SK-N-SH treated with all-trans-retinoic acid at 6 μM for 48 hours (cell line): ENCODE results near the gene NXPH1.

Experiments
- ATAC-seq: fragments of 200-7000 bp; cut with Tn5 transposase; 3 replicates; pipeline ENCODE4 v1.9.1; 2020; ENCODE audit warnings: mild to moderate bottlenecking, moderate library complexity
- ARNTL ChIP-seq: fragments of 450-650 bp; formaldehyde crosslinking; IDR thresholded peaks from 2 replicates; pipeline ENCODE4 v1.5.0; 2020; ENCODE audit warnings: low read depth, mild to moderate bottlenecking, moderate library complexity, borderline replicate concordance
- BACH2 ChIP-seq: fragments of 250-450 bp; sonication (Bioruptor Pico); IDR thresholded peaks from 2 replicates; pipeline ENCODE4 v1.9.0; 2021; ENCODE audit warnings: mild to moderate bottlenecking, borderline replicate concordance
- GLIS3 ChIP-seq: fragments of 250-450 bp; sonication (Bioruptor Pico); IDR thresholded peaks from 2 replicates; pipeline ENCODE4 v1.5.0; 2020; ENCODE audit warnings: mild to moderate bottlenecking, moderate library complexity
- ISL1 ChIP-seq: fragments of 250-450 bp; sonication (Bioruptor Pico); IDR thresholded peaks from 2 replicates; pipeline ENCODE4 v2.1.2; 2022; ENCODE audit warnings: mild to moderate bottlenecking, moderate library complexity
- RARB ChIP-seq: fragments of 250-450 bp; sonication (Bioruptor Pico); IDR thresholded peaks from 2 replicates; pipeline ENCODE4 v1.8.0; 2021; ENCODE audit warnings: mild to moderate bottlenecking, moderate library complexity
- SNAI2 ChIP-seq: fragments of 250-450 bp; sonication (Bioruptor Pico); IDR thresholded peaks from 2 replicates; pipeline ENCODE4 v1.5.0; 2020; ENCODE audit warnings: mild to moderate bottlenecking, moderate library complexity
- TCF4 ChIP-seq: fragments of 250-450 bp; sonication (Bioruptor Pico); IDR thresholded peaks from 2 replicates; pipeline ENCODE4 v1.8.0; 2021; ENCODE audit warnings: mild to moderate bottlenecking, moderate library complexity, borderline replicate concordance
- TOX ChIP-seq: fragments of 250-450 bp; sonication (Bioruptor Pico); IDR thresholded peaks from 2 replicates; pipeline ENCODE4 v1.8.0; 2021; ENCODE audit warnings: mild to moderate bottlenecking, moderate library complexity, borderline replicate concordance
- ZC3H10 ChIP-seq: fragments of 250-450 bp; sonication (Bioruptor Pico); IDR thresholded peaks from 2 replicates; pipeline ENCODE4 v1.5.1; 2021; ENCODE audit warnings: mild to moderate bottlenecking, moderate library complexity
- ZFP3 ChIP-seq: fragments of 250-450 bp; sonication (Bioruptor Pico); IDR thresholded peaks from 2 replicates; pipeline ENCODE4 v1.5.0; 2020; ENCODE audit warnings: mild to moderate bottlenecking, moderate library complexity
- ZFP30 ChIP-seq: fragments of 450-650 bp; formaldehyde crosslinking; IDR thresholded peaks from 2 replicates; pipeline ENCODE4 v1.5.0; 2022; ENCODE audit warnings: mild to moderate bottlenecking, moderate library complexity
- ZNF70 ChIP-seq: fragments of 450-650 bp; formaldehyde crosslinking; IDR thresholded peaks from 2 replicates; pipeline ENCODE4 v1.5.0; 2020; ENCODE audit warnings: mild to moderate bottlenecking, moderate library complexity
- ZNF8 ChIP-seq: fragments of 450-650 bp; formaldehyde crosslinking; IDR thresholded peaks from 2 replicates; pipeline ENCODE4 v1.5.0; 2020; ENCODE audit warnings: mild to moderate bottlenecking, moderate library complexity
- TF ChIP-seq, protein P1 (sequence below): fragments of 250-450 bp; sonication (Bioruptor Pico); IDR thresholded peaks from 2 replicates; pipeline ENCODE4 v1.5.1; 2021; ENCODE audit warnings: mild to moderate bottlenecking, moderate library complexity
- TF ChIP-seq, protein P2 (sequence below): fragments of 250-450 bp; sonication (Bioruptor Pico); IDR thresholded peaks from 2 replicates; pipeline ENCODE4 v1.5.0; 2020; ENCODE audit warnings: mild to moderate bottlenecking, moderate library complexity
- TF ChIP-seq, protein P3 (sequence below): fragments of 250-450 bp; sonication (Bioruptor Pico); IDR thresholded peaks from 2 replicates; pipeline ENCODE4 v1.5.1; 2020; ENCODE audit warnings: low read depth, mild to moderate bottlenecking, moderate library complexity
- TF ChIP-seq, protein P4 (sequence below): fragments of 250-450 bp; sonication (Bioruptor Pico); IDR thresholded peaks from 2 replicates; pipeline ENCODE4 v1.8.0; 2021; ENCODE audit warnings: low read depth, mild to moderate bottlenecking, moderate library complexity, borderline replicate concordance

NXPH1 gene

DNA sequence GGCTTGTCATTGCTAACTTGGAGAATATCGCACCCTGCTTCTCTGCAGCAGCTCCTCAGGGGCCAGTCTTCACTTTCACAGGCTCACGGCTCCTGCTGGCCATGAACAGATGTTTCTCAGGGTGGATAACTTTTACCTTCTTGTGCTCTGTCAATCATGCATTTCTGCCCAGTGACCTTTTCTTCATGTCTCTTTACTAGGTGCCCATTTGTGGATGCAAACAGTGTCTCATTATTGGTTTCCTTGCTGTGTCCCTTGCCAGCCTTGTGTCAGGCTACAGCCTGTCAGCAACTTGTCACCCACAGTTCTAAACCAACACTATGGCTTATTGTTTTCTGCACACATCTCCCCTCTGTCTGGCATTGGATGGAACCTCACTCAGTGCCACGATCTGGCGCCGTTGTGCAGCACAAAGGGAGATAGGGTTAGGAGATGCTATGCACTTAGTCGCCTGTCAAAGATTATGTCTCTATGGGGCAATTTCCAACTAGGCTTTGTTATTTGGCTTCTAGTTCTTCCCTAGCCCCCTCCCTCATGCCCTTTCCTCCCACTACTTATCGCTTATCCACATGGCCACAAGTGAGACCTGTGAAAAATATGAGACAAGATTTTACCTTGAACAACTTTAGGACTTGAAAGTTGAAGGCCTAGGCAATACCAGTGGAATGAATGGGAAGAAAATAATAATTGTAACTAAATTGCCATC, 45.7 kb upstream of the NXPH1 start (continued):
- TF ChIP-seq, protein P1, sequence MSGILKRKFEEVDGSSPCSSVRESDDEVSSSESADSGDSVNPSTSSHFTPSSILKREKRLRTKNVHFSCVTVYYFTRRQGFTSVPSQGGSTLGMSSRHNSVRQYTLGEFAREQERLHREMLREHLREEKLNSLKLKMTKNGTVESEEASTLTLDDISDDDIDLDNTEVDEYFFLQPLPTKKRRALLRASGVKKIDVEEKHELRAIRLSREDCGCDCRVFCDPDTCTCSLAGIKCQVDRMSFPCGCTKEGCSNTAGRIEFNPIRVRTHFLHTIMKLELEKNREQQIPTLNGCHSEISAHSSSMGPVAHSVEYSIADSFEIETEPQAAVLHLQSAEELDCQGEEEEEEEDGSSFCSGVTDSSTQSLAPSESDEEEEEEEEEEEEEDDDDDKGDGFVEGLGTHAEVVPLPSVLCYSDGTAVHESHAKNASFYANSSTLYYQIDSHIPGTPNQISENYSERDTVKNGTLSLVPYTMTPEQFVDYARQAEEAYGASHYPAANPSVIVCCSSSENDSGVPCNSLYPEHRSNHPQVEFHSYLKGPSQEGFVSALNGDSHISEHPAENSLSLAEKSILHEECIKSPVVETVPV, result no peak

DNA sequence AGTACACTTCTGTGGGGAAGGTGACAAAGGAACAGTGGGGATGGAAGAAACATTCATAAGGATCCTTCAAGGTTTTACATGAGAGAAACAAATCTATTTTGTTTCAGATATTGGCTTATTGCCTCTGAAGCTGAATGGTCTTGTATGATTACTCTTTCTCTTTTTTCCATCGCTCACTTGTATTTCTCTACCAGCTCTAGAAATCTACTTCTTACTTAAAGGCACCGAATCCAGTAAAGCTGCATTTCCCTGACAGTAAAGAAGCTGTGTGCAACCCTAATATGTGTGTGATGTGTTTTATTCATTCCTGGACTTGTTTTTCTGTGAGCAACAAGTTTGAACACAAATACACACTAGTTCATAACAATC, 45.2 kb upstream of the NXPH1 start:
- ATAC-seq, result no peak
- no peak for TF ChIP-seq TCF4
- no peak for TF ChIP-seq TOX (CRISPR knock-in tag)
- no peak for TF ChIP-seq RARB (CRISPR knock-in tag)
- no peak for TF ChIP-seq ZC3H10 (CRISPR knock-in tag)
- TF ChIP-seq SNAI2 (CRISPR knock-in tag), result no peak
- TF ChIP-seq ZNF70, result no peak

DNA sequence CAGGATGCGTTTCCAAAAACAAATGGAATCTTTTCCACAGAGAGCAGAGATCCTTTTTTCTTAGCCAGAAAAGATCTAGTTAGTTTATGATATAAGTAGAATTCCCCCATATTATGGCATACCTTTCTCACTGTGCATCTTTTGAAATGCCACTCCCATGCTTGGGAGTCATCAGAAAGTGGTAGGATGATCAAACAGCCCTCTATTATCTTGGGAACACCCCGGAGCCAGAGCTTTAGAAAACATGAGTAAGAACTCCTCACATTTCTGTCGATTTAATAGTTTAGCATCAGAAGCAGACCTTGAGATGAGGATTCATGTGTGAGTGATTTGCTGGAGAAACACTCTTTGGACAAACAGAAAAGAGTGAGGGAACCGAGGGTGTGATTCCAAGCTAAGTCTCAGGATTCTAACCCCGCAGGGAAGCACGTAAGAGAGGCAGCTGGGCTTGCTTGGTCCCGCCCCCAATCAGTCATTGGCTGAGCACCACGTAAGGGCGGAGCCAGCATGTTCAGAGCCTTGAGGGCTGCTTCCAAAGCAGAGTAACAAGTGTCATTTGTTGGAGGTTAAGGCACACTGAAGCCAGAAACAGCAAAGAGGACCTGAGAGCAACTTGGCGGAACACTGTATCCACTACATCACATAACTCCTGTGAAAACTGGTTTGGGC, 43.7 kb upstream of the NXPH1 start:
- ATAC-seq, result no peak
- TF ChIP-seq ARNTL (no peak), ZFP30 (no peak), ZFP3 (CRISPR knock-in tag) (no peak), GLIS3 (no peak), ISL1 (CRISPR knock-in tag) (no peak), RARB (CRISPR knock-in tag) (no peak), ZNF8 (no peak), ZNF70 (no peak), TCF4 (no peak), TOX (CRISPR knock-in tag) (no peak), BACH2 (no peak)
- TF ChIP-seq, protein P2, sequence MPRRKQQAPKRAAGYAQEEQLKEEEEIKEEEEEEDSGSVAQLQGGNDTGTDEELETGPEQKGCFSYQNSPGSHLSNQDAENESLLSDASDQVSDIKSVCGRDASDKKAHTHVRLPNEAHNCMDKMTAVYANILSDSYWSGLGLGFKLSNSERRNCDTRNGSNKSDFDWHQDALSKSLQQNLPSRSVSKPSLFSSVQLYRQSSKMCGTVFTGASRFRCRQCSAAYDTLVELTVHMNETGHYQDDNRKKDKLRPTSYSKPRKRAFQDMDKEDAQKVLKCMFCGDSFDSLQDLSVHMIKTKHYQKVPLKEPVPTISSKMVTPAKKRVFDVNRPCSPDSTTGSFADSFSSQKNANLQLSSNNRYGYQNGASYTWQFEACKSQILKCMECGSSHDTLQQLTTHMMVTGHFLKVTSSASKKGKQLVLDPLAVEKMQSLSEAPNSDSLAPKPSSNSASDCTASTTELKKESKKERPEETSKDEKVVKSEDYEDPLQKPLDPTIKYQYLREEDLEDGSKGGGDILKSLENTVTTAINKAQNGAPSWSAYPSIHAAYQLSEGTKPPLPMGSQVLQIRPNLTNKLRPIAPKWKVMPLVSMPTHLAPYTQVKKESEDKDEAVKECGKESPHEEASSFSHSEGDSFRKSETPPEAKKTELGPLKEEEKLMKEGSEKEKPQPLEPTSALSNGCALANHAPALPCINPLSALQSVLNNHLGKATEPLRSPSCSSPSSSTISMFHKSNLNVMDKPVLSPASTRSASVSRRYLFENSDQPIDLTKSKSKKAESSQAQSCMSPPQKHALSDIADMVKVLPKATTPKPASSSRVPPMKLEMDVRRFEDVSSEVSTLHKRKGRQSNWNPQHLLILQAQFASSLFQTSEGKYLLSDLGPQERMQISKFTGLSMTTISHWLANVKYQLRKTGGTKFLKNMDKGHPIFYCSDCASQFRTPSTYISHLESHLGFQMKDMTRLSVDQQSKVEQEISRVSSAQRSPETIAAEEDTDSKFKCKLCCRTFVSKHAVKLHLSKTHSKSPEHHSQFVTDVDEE (CRISPR knock-in tag), result no peak
- TF ChIP-seq, protein P3, sequence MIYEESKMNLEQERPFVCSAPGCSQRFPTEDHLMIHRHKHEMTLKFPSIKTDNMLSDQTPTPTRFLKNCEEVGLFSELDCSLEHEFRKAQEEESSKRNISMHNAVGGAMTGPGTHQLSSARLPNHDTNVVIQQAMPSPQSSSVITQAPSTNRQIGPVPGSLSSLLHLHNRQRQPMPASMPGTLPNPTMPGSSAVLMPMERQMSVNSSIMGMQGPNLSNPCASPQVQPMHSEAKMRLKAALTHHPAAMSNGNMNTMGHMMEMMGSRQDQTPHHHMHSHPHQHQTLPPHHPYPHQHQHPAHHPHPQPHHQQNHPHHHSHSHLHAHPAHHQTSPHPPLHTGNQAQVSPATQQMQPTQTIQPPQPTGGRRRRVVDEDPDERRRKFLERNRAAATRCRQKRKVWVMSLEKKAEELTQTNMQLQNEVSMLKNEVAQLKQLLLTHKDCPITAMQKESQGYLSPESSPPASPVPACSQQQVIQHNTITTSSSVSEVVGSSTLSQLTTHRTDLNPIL (CRISPR knock-in tag), result no peak
- TF ChIP-seq, protein P1, result no peak
- TF ChIP-seq, protein P4, sequence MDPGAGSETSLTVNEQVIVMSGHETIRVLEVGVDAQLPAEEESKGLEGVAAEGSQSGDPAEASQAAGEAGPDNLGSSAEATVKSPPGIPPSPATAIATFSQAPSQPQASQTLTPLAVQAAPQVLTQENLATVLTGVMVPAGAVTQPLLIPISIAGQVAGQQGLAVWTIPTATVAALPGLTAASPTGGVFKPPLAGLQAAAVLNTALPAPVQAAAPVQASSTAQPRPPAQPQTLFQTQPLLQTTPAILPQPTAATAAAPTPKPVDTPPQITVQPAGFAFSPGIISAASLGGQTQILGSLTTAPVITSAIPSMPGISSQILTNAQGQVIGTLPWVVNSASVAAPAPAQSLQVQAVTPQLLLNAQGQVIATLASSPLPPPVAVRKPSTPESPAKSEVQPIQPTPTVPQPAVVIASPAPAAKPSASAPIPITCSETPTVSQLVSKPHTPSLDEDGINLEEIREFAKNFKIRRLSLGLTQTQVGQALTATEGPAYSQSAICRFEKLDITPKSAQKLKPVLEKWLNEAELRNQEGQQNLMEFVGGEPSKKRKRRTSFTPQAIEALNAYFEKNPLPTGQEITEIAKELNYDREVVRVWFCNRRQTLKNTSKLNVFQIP (CRISPR knock-in tag), result no peak

DNA sequence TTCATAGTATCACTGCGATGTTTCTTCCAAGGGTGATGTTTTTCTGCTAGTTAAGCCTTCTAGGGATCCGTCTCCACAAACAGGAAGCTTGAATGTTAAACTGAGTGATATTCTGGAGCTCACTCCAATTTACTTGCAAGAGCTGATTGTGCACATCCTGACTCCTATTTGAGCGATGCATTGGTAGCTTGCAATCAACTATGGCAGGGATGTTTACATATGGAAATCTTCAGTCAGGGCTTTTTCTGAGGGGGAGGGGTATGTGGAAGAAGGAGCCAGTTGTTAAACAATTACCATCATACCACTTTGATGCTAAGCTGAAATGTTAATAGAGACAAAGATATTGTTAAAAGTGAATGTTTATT, 43.2 kb upstream of the NXPH1 start:
- no peak for ATAC-seq
- TF ChIP-seq ZFP30, result no peak
- TF ChIP-seq, all 23 proteins: peak for 0
